Heart right ventricle (tissue), 16 donors: ENCODE results near the gene PTEN. TPM values are rescaled to one million over a fixed set of nuclear protein-coding genes. Genes with fewer than 3 reads are reported as not detected.
"Not testable (repeated sequence)": the region's sequence is repeated elsewhere in the genome, so short reads cannot be mapped to it uniquely, and the experiment has no call there.

Experiments
- ATAC-seq, 8 donors: fragments of 200-7000 bp; cut with Tn5 transposase; one replicate each; pipeline ENCODE4 v1.9.1; 2020; ENCODE audit warnings: mild to moderate bottlenecking in 8 of 8, moderate library complexity in 8 of 8, moderate number of reproducible peaks in 1 of 8
- DNase-seq, 2 donors: peaks; one replicate each; pipeline ENCODE4 v3.0.0-alpha.2; 2020
- H3K27ac ChIP-seq, 10 donors: fragments of 200-600 bp; sonication (generic) in 2 of 10; one replicate each; pipeline versions ENCODE4 v1.5.0 to v1.8.0; 2020 to 2022; ENCODE audit warnings: mild to moderate bottlenecking in 3 of 10
- H3K27me3 ChIP-seq, 7 donors: fragments of 200-600 bp; one replicate each; pipeline ENCODE4 v1.8.0; 2021 to 2022; ENCODE audit warnings: mild to moderate bottlenecking in 2 of 7
- H3K36me3 ChIP-seq, 9 donors: fragments of 200-600 bp; sonication (generic) in 1 of 9; one replicate each; pipeline versions ENCODE4 v1.5.0 to v1.8.0; 2020 to 2022; ENCODE audit warnings: mild to moderate bottlenecking in 2 of 9
- H3K4me1 ChIP-seq, 9 donors: fragments of 200-600 bp; sonication (generic) in 1 of 9; one replicate each; pipeline versions ENCODE4 v1.5.0 to v1.8.0; 2020 to 2022; ENCODE audit warnings: mild to moderate bottlenecking in 4 of 9
- H3K4me3 ChIP-seq, 10 donors: fragments of 200-600 bp; sonication (generic) in 2 of 10; one replicate each; pipeline versions ENCODE4 v1.5.0 to v1.8.0; 2020 to 2022; ENCODE audit warnings: mild to moderate bottlenecking in 7 of 10, moderate library complexity in 2 of 10
- H3K9me3 ChIP-seq, 11 donors: fragments of 200-600 bp in 10 of 11; sonication (generic) in 2 of 11; one replicate each; pipeline versions ENCODE4 v1.5.0 to v1.8.0; 2013 to 2022; ENCODE audit warnings: mild to moderate bottlenecking in 2 of 11, control low read depth in 1 of 11, moderate library complexity in 1 of 11
- WGBS, 2 donors: extraction: QIAGEN DNeasy Blood & Tissue Kit; methylation state at CpG; one replicate each; pipeline ENCODE4 v1.1.7; 2013; ENCODE audit warnings: inconsistent platforms in 1 of 2; 5-methylcytosine and 5-hydroxymethylcytosine counted together
- intact Hi-C, 10 donors: fragments of 100-400 bp; cut with DNase I; formaldehyde crosslinking; loops; one replicate each; pipeline versions ENCODE4 v1.11.1 to v1.14.2; 2022
- polyA plus RNA-seq, 2 donors: library from polyadenylated mRNA; stranded (reverse); fragments of 200-250 nt; gene quantifications; one replicate each; pipeline ENCODE4 v1.2.3, GENCODE V29; 2013
- total RNA-seq, 10 donors: library from RNA; stranded (reverse); fragmentation: NEBNext Ultra II Directional in 3 of 10; extraction: Animal tissue kit (Norgen Biotek cat#: 25700) in 3 of 10; gene quantifications; one replicate each; pipeline versions ENCODE4 v1.2.1 to v1.2.4, GENCODE V29; 2021 to 2023
- TF ChIP-seq, protein P1 (sequence below), 9 donors: fragments of 200-600 bp; sonication (generic) in 2 of 9; IDR thresholded peaks; one replicate each; pipeline versions ENCODE4 v1.5.0 to v1.8.0; 2021 to 2022; ENCODE audit warnings: antibody characterized with exemption in 9 of 9, mild to moderate bottlenecking in 5 of 9, moderate library complexity in 1 of 9
- donor health status: Arrhythmogenic right ventricular cardiomyopathy.
- donor health status: ischemic (EF 13 %, LVEDD 7.1; RV severe dilation, severe dysfunction).
- donor health status: healthy with polysubstance abuse.
- donor health status: DM: no; HTN: yes; CAD: no.
- donor health status: DM: no; HTN: no; CAD: no.
- donor health status: ischemic (EF 25% LVEDD 6.9; RV normal size, moderate dysfunction).
- donor health status: ischemic (EF 25% LVEDD 5.7; RV mildly dilated, moderate dysfunction).
- donor health status: healthy.
- donor health status: DM: yes; HTN: yes; CAD: no.
- donor health status: Ischemic cardiomyopathy.
- donor health status: ischemic (EF 35%, LVEDD 5.7; RV mildly dilated, moderate dysfunction).
- donor health status: nonischemic (EF 11% LVEDD 7.7; RV severe dilation, severe dysfunction).
- donor health status: DM: yes; HTN: yes; CAD: no.
- donor health status: PGD.
- donor health status: ischemic (EF 29% LVEDD 5.4; RV normal size, mild dysfunction).
- donor health status: nonischemic (EF 23%, LVEDD 6.1; RV moderate dilation, normal function).

Gene PTEN
- total and polyA plus RNA-seq, 12 donors = 21.8 to 89.9 (median 54.9) TPM

DNA sequence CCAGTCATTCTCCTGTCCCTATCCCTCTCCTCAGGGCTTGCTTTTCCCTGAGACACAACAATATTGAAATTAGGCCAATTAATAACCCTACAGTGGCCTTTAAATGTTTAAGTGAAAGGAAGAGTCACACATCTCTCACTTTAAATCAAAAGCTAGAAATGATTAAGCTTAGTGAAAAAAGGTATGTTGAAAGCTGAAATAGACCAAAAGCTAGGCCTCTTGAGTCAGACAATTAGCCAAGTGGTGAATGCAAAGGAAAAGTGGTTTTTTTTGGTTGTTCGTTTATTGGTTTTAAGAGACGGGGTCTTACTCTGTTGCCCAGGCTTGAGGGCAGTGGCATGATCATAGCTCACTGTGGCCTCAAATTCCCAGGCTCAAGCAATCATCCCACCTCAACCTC lies 35.7 kb upstream of the PTEN start:
- Histone ChIP-seq H3K4me1 (peaks cover 0 to 8% (median 0%) of the 10 kb centered on the region in 9 donors), H3K36me3 (no peaks in the 10 kb centered on the region), H3K4me3 (no peak overlapping the region), H3K9me3 (no peaks in the 10 kb centered on the region), H3K27me3 (no peaks in the 10 kb centered on the region), H3K27ac (no peak overlapping the region)
- WGBS, 2 donors = 89 to 95% methylated on average over 2 of the region's 2 CpGs
- ATAC-seq = no peak
- TF ChIP-seq, protein P1, sequence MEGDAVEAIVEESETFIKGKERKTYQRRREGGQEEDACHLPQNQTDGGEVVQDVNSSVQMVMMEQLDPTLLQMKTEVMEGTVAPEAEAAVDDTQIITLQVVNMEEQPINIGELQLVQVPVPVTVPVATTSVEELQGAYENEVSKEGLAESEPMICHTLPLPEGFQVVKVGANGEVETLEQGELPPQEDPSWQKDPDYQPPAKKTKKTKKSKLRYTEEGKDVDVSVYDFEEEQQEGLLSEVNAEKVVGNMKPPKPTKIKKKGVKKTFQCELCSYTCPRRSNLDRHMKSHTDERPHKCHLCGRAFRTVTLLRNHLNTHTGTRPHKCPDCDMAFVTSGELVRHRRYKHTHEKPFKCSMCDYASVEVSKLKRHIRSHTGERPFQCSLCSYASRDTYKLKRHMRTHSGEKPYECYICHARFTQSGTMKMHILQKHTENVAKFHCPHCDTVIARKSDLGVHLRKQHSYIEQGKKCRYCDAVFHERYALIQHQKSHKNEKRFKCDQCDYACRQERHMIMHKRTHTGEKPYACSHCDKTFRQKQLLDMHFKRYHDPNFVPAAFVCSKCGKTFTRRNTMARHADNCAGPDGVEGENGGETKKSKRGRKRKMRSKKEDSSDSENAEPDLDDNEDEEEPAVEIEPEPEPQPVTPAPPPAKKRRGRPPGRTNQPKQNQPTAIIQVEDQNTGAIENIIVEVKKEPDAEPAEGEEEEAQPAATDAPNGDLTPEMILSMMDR (IDR thresholded peaks at IDR 0.05) = no peak
- no peak for DNase-seq
- intact Hi-C loops = no loop called here

DNA sequence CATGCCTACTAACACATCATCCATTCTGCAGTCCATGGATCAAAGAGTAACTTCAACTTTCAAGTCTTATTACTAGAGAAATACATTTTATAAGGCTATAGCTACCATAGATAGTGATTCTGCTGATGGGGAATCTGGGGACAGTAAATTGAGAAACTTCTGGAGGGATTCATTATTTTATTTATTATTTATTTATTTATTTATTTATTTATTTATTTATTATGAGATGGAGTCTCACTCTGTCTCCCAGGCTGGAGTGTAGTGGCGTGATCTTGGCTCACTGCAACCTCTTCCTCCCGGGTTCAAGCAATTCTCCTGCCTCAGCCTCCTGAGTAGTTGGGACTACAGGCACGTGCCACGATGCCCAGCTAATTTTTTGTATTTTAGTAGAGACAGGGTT lies 34.4 kb upstream of the PTEN start:
- H3K9me3 ChIP-seq, H3K36me3 ChIP-seq, H3K27me3 ChIP-seq, DNase-seq, H3K27ac ChIP-seq, intact Hi-C loops, ATAC-seq, H3K4me3 ChIP-seq, H3K4me1 ChIP-seq: not testable (repeated sequence)
- 93 to 95% methylated on average over 4 of the region's 4 CpGs for WGBS, 2 donors

DNA sequence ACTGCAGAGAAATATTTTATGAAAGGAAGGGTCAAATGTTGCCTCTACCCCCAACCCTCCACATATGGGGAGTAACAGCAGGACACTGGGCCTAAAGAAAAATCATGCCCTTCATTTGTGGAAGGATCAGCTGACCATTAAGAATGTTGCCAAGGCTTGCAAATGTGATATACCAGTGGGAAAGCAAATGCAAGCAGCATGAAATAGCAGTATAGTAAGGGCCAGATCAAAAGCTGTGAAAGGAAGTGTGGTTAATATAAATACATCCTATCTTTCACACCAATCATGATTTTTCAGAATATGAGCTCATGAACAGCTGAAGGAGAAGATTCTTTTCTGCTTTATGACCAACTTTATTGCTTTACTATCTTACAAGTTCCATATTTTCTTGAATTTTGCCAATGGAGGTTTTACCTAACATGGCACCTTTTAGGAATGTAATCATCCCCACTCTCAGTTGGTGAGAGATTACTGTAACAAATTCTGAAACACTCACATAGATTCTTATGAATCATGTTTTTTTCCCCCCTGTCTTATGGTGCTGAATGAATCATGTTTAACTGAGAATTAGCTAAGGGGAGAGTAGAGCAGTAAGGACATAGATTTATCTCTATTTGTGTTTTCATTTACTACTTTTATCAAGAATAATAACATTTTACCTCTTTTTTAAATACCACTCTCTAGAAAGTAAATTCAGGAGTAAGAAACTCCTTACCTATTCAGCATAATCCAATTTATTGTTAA lies 33.3 kb upstream of the PTEN start:
- no peak overlapping the region for H3K4me3 ChIP-seq
- no peaks in the 10 kb centered on the region for H3K27me3 ChIP-seq
- no peaks in the 10 kb centered on the region for H3K36me3 ChIP-seq
- no peak overlapping the region for H3K27ac ChIP-seq
- intact Hi-C loops = no loop called here
- peaks cover 0 to 8% (median 0%) of the 10 kb centered on the region in 9 donors for H3K4me1 ChIP-seq
- TF ChIP-seq, protein P1 (IDR thresholded peaks at IDR 0.05) = no peak
- no peaks in the 10 kb centered on the region for H3K9me3 ChIP-seq
- ATAC-seq (no peak), DNase-seq (no peak)

DNA sequence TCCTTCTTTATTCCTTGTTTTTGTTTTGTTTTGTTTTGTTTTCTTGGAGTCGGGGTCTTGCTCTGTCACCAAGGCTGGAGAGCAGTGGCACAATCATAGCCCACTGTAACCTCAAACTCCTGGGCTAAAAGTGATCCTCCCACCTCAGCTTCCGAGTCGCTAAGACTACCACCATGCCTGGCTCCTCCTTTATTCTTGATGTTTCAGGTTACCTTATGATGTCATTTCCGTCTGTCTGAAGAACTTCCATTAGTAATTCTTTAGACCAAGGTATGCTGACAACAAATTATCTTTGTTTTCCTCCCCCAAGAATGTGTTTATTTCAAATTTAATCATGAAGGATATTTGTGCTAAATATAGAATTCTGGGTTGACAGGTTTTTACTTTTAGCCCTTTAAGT lies 27.3 kb upstream of the PTEN start:
- no peak for ATAC-seq
- DNase-seq = no peak
- Histone ChIP-seq H3K27ac (no peak overlapping the region), H3K9me3 (no peaks in the 10 kb centered on the region), H3K36me3 (no peaks in the 10 kb centered on the region), H3K4me1 (no peaks in the 10 kb centered on the region), H3K4me3 (no peak overlapping the region), H3K27me3 (no peaks in the 10 kb centered on the region)
- intact Hi-C loops = no loop called here
- WGBS, 2 donors = 91 to 96% methylated on average over 4 of the region's 4 CpGs
- TF ChIP-seq, protein P1 (IDR thresholded peaks at IDR 0.05) = no peak

DNA sequence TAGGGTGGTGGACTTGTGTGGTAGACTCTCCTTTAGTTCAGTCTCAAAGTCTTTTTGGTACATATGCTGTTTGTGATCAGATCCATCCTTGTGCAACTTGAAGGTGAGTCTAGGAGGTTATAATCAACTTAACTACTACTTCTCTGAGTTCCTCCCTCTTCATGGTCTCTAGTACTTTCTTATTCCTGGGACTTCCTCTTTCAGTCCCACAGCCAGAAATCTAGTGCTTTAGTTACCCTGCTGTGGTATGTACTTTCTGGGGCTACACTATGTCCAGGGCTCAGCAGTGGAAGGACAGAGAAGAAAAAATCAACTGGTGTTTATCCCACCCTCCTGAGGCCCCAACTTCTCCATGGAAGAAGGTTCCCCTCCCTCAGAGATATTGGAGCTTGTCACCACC lies 26.0 kb upstream of the PTEN start:
- Histone ChIP-seq H3K27ac (no peak overlapping the region), H3K9me3 (no peaks in the 10 kb centered on the region), H3K4me1 (no peaks in the 10 kb centered on the region), H3K27me3 (no peaks in the 10 kb centered on the region), H3K4me3 (no peak overlapping the region), H3K36me3 (no peaks in the 10 kb centered on the region)
- ATAC-seq (peak in 1 of 8 donors; percentile 20), DNase-seq (no peak)
- TF ChIP-seq, protein P1 (IDR thresholded peaks at IDR 0.05) = no peak
- intact Hi-C loops = no loop called here
